Measurements from ENCODE around the gene FBP1. TPM values are rescaled to one million over a fixed set of nuclear protein-coding genes. Genes with fewer than 3 reads are reported as not detected.
A peak's percentile ranks its signal among the peaks of the same experiment; 100 is the strongest.

Gene FBP1
- total and polyA plus RNA-seq, 7 donors = 0.24 to 1.4 (median 0.83) TPM

- Histone ChIP-seq H3K9me3 (no peaks in the 10 kb centered on the region), H3K36me3 (ENCODE audit: insufficient read depth in 1 of 2, low read depth in 1 of 2) (no peaks in the 10 kb centered on the region), H3K4me3 (no peak overlapping the region), H3K4me1 (peaks cover 15% of the 10 kb centered on the region), H3K27ac (no peak overlapping the region), H3K27me3 (ENCODE audit: insufficient read depth in 3 of 3, low read length in 2 of 3) (no peaks in the 10 kb centered on the region)
- DNase-seq = no peak
- WGBS, 3 donors = 17 to 18% (median 17%) methylated on average over 7 of the region's 7 CpGs
- intact Hi-C loops (cut with DNase I) = no loop called here
- ATAC-seq = no peak
- TF ChIP-seq, protein P1, sequence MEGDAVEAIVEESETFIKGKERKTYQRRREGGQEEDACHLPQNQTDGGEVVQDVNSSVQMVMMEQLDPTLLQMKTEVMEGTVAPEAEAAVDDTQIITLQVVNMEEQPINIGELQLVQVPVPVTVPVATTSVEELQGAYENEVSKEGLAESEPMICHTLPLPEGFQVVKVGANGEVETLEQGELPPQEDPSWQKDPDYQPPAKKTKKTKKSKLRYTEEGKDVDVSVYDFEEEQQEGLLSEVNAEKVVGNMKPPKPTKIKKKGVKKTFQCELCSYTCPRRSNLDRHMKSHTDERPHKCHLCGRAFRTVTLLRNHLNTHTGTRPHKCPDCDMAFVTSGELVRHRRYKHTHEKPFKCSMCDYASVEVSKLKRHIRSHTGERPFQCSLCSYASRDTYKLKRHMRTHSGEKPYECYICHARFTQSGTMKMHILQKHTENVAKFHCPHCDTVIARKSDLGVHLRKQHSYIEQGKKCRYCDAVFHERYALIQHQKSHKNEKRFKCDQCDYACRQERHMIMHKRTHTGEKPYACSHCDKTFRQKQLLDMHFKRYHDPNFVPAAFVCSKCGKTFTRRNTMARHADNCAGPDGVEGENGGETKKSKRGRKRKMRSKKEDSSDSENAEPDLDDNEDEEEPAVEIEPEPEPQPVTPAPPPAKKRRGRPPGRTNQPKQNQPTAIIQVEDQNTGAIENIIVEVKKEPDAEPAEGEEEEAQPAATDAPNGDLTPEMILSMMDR (IDR thresholded peaks at IDR 0.05) = no peak
Measured at GRCh38 chr9:94675008-94675881, 35.9 kb upstream of the FBP1 start.

DNA sequence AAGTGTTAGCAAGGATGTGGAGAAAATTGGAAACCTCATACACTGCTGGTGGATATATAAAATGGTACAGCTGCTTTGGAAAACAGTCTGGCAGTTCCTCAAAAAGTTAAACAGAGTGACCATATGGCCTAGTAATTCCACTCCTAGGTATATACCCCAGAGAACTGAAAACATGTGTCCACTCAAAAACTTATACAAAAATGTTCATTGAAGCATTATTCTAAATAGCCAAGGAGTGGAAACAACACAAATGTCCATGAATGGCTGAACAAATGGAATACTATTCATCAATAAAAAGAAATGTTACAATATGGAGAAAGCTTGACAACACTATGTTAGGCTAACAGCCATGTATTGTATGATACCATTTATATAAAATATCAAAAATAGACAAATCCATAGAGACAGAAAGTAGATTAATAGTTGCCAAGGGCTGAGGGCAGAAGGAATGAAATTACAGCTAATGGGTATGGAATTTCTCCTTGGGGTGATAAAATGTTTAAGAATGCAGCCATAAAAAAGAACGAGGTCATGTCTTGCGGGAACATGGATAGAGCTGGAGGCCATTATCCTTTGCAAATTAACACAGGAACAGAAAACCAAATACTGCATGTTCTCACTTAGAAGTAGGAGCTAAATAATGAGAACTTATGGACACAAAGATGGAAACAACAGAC, 33.6 kb upstream of the FBP1 start:
- TF ChIP-seq, protein P1 (IDR thresholded peaks at IDR 0.05) = no peak
- Histone ChIP-seq H3K4me3 (no peak overlapping the region), H3K27ac (no peak overlapping the region), H3K27me3 (ENCODE audit: insufficient read depth in 3 of 3, low read length in 2 of 3) (no peaks in the 10 kb centered on the region), H3K9me3 (no peaks in the 10 kb centered on the region), H3K36me3 (ENCODE audit: insufficient read depth in 1 of 2, low read depth in 1 of 2) (no peaks in the 10 kb centered on the region), H3K4me1 (peaks cover 15% of the 10 kb centered on the region)
- intact Hi-C loops (cut with DNase I) = no loop called here
- no peak for DNase-seq
- 72 to 85% (median 78%) methylated on average over 2 of the region's 2 CpGs for WGBS, 3 donors
- ATAC-seq = no peak

GRCh38 chr9:94668928-94669729, 29.8 kb upstream of the FBP1 start:
- intact Hi-C loops (cut with DNase I) = no loop called here
- H3K4me3 ChIP-seq = no peak overlapping the region
- H3K27ac ChIP-seq = no peak overlapping the region
- no peaks in the 10 kb centered on the region for H3K36me3 ChIP-seq (ENCODE audit: insufficient read depth in 1 of 2, low read depth in 1 of 2)
- H3K9me3 ChIP-seq = no peaks in the 10 kb centered on the region
- no peaks in the 10 kb centered on the region for H3K4me1 ChIP-seq
- DNase-seq = peak; percentile 39 to 63
- TF ChIP-seq, protein P1 (IDR thresholded peaks at IDR 0.05) = peak; percentile 52
- ATAC-seq = peak in 3 of 4 donors; percentile 74 to 76 (median 74)
- H3K27me3 ChIP-seq (ENCODE audit: insufficient read depth in 3 of 3, low read length in 2 of 3) = no peaks in the 10 kb centered on the region
- 64 to 71% (median 65%) methylated on average over 17 of the region's 17 CpGs for WGBS, 3 donors

- WGBS, 3 donors = 44 to 55% (median 48%) methylated on average over 6 of the region's 6 CpGs
- Histone ChIP-seq H3K27me3 (ENCODE audit: insufficient read depth in 3 of 3, low read length in 2 of 3) (no peaks in the 10 kb centered on the region), H3K27ac (no peak overlapping the region), H3K9me3 (no peaks in the 10 kb centered on the region), H3K36me3 (ENCODE audit: insufficient read depth in 1 of 2, low read depth in 1 of 2) (no peaks in the 10 kb centered on the region), H3K4me3 (no peak overlapping the region), H3K4me1 (no peaks in the 10 kb centered on the region)
- no peak for ATAC-seq
- TF ChIP-seq, protein P1 (IDR thresholded peaks at IDR 0.05) = no peak
- no peak for DNase-seq
- intact Hi-C loops (cut with DNase I) = no loop called here
Measured at GRCh38 chr9:94668418-94668927, 29.2 kb upstream of the FBP1 start.

Measured in psoas muscle (tissue), 8 donors.